Measurements from ENCODE around the gene DERL2.

The DERL2 gene

DNA sequence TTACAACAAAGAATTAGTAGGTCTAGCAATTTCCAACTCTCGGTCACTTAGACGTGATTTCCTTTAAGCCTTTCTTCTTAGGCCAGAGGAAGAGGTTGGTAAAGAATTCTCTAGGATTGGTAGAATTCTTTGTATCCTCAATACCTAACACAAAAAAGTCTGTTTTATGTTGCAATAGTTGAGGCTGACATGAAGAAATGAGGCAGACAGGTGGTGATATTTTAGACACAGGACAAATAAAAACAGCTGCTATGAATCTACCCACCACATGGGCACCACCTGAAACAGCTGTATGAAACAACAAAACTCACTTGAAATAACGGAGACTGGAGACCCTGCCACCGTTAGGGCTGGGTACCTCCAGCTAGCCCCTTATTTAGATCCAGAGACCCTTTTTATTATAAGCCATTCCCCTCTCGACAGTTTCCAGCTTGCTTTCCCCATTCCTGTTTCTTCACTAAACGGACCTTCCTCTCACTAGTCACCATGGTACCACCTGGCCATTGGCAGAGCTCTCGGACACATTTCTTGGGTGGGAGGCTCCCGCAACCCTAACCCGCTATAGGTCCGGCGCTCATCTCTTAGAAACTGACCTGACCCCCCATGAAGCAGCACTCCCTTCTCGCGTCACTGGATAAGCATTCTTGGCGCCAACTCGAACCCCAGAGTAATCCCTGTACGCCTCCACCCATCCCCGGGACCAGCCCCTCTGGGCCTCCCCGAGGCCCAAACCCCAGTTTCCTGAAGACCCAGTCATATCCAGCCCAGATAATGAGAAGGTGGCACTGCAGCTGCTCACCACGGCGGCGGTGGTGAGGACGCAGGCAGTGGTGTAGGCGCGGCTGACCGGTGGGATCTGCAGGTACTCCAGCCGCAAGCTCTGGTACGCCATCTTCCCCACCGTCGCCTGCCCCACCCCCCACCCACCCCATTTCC, at the start of gene DERL2:
TSS of gene DERL2 (minus strand) at position 909 of the 936 bp plus-strand sequence. CDS start at position 892, 17 bp downstream.
- DNase-seq = peak in 1 of 2 donors; percentile 28

DNA sequence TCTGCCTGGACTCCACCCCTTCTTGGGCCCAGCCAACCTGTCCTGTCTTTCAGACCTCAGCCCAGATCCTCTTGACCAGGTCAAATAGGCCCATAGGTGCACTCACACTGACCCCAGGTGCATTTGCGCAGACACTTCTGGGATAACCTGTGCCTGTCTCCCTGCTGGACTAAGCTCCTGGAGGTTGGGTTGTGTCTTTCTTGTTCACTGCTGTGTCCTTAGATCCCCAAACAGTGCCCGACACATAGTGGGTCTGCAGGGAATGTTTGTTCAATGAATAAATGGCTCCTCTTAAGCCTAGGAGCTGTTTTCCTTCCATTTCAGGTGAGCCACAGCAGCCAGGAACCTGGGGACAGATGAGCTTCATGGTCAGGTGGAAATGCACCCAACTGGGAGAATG, 49.5 kb upstream of the DERL2 start:
- no peak for DNase-seq

DNA sequence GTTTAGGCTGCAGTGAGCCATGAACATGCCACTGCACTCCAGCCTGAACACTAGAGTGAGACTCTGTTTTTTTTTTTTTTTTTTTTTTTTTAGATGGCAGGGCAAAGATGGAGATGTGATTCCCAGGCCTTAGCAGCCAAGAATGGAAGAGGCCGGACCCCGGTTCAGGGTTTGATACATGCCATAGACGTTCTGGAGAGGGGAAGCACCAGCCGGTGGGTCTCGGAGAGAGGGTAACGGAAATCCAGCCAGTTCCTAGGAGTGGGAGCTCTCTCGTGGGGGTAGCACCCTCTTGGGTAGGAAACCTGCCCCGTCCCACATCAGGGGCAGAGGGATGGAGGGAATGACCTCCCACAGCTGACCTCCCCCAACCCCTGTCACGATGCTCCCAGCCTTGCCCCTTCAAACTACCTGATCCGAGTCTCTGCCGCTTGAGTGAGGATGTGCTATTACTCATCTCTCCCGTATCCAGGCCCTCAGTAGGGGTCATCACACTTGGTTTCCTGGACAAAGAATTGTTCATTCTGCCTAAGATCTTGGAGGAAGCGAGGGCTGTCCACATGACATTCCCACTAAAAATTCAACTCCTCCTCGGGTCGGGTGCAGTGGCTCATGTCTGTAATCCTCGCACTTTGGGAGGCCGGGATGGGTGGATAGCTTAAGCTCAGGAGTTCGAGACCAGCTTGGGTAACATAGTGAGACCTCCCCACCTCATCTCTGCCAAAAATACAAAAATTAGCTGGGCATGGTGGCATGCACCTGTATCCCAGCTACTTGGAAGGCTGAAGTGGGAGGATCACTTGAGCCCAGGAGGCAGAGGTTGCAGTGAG, 47.7 kb upstream of the DERL2 start:
- no peak for DNase-seq

DNA sequence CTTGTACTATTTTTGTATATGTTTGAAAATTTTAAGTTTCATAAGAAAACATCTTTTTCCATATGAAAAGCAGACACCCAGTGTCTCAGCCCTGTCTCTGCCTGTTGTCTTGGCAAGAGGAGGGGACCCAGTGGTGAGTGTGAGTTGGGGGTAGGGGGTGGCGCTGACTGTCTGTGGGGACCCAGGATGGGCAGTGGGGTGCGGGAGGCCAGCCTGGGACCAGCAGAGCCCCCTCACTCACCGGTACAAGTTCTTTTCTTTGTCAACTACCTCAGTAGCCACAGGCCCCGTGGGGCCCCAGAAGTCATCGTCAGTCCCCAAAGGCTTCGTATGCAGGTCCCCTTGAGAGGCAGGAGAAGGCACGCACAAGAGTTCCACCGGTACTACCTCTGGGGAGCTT, 46.6 kb upstream of the DERL2 start:
- DNase-seq = no peak

DNA sequence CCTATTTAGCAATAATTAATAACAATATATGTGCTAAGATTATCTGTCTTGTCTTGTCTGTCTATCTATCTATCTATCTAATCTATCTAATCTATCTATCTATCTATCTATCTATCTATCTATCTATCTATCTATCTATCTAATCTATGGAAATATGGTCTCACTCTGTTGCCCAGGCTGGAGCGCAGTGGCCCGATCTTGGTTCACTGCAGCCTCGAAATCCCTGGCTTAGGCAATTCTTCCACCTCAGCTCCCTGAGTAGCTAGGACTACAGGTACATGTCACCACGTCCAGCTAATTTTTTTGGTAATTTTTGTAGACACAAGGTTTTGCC, 45.1 kb upstream of the DERL2 start:
- DNase-seq = no peak

DNA sequence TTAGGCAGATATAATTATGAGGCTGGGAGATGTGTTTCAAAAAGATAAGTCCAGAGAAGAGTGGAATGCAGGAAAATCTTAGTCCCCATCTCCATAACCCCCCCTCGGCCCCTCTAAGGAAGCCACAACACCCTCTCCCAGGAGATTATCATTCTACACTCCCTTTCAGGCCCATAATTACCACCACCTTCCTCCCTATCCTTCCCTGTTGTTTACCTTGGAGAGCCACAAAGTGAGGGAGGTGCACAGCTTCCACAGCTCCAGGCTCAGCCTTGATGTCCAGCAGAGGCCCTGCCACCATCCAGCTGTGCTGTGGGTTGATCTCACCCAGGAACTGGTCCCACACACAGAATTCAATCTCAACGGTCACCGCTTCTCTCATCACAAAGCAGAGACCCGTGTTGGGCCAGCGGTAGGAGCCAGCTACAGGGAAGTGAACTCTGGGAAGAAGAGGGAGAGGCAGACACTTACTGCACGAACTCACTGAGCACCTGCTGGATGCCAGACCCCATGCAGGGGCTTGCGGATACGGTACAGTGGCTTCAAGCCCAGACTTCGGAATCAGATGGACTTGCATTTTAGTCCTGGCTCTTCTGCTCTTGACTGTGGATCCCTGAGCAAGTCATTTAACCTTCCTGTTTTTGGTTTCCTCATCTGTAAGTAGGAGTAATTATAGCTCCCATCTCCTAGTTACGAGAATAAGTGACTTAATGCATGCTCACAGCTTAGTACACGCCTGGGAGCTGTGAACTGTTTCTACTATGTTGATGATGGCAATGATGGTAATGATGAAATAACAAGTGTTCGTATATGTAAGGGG, 44.5 kb upstream of the DERL2 start:
- DNase-seq = no peak

DNA sequence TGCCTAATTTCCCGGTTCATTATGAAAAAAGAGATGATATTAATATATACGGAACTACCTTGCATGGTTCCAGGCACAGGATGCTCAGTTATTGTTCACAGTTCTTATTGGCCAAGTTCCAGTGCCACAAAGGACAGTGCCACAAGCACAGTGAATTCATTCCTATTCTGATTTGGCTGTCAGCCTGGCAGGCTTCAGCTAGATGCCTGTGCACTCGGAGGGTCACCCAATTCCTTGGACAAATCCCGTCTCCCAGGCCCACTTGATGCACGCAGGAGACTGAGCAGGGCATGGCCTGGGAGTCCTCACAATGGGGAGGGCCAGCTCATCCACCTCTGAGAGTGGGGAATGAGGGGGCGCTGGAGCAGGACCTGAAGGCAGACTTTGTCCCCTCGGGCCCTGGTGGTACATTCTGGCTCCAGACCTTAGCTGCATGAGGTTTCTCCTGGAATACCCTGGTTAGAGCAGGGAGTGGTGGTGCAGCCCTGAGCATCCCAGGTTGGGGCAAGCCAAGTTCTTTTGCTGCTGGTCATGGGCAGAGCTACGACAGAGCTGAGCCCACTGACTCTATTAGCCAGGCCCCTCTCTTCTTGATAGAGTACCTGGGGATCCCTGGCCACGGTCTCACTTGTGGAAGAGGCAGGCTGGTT, 41.7 kb upstream of the DERL2 start:
- no peak for DNase-seq

DNA sequence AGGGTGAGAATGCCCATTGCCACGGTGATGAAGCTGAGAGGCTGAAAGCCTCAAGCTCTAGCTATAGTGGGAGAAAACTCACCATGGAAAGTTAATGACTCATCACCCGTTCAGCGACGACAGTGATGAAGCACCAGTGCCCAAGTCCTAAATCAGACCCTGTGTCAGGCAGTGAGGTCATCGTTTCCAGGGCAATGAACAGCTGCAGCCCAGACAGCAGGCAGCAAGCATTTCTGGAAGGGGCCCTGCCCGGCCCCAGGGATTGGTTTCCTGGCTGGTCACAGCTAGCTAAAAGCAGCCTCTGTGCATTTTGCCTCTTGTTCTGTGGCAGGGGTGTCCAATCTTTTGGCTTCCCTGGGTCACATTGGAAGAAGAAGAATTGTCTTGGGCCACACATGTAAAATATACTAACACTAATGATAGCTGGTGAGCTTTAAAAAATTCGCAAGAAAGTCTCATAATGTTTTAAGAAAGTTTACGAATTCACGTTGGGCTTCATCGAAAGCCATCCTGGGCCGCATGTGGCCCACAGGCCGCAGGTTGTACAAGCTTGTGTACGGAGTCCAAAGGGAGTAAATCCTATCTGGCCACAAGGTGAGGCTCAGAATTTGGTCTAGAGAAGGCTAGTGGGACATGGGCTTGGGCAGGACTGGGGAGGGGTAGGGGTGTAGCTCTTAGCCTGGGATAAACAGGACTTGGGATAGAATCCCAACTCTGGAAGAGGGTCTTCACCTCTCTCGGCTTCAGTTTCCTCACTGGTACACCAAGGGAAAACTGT, 41.0 kb upstream of the DERL2 start:
- peak; percentile 54 to 59 for DNase-seq

DNA sequence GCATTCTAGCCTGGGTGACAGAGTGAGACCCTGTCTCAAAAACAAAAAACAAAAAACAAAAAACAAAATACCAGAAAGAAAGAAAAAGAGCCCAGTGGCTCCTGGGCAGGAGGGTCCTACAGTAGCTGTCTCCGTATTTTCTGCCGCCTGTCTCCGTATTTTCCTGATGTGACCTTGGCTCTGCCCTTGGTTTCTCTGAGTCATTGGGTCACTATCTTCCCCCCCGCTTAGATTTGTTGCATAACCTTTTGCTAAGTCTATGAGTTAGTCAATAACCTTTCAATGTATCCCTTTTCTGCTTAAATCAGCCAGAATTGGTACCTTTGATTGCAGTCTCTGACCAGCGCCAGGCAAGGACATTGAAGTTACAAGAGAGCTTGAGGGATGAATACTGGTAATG, 37.3 kb upstream of the DERL2 start:
- DNase-seq = no peak

DNA sequence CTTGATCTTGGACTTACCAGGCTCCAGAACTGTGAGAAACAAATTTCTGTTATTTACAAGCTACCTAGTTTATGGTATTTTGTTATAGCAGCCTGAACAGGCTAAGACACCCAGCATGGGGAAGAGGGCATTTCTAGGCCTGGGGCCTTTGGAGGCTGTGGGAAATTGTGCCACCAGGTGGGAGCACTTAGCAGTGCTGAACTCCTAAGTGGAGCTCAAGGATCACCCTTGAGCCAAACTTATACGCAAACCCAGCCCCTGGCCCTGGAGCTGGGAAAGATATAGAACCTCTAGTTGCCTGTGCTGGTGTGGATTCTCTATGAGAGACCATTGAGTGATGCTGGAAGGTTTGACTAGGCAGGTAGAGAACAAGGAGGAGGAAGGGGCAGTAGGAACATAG, 36.5 kb upstream of the DERL2 start:
- DNase-seq = no peak

DNA sequence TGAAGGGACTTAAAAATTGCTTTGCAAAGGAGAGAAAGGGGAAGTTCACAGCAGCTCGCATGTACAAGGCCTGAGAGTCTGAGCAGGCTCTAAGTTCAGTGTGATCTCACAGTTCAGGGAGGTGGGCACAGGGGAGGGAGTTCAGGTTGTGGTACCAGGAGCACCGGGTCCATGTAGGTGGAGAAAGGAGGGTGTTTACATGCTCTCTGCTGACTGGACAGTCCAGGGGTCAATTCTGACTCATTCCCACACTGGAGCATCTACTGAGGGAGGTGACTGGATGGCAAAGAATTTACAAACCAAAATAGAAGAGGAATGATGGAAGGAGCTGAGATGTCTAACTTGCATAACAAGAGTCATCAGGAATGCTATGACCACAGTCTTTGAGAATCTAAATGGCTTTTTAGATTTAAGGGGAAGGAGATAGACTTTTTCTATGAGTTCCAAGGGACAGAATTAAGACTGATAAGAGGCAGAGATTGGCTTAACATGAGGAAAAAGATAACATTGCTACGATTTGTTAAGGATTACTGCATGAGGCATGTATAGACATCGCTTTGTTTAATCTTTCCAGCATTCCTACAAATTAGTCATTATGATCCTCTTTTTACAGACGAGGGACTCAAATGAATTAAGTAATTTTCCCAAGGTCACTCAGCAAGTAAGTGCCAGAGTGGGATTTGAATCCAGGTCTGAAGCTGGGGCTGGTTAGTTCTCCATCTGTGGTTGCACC, 30.2 kb upstream of the DERL2 start:
- no peak for DNase-seq

DNA sequence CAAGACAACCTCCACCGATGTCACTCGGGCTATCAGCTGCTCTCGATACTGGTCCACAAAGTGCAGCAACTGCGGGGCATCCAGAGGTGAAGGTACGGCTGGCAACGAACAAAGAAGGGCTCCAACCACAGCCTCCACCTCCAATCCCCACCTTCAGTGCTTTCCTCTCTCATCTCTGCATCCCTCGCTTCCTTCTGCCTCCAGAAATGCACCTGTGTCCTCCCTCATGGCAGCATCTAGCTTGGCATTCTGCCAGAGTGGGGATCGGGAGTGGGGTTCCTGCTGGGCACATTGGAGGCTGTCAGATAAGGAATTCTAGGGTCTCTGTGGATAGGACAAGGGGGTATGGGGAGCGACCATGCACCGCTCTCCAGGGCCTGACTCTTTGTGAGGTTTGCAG, 29.0 kb upstream of the DERL2 start:
- DNase-seq = no peak

DNA sequence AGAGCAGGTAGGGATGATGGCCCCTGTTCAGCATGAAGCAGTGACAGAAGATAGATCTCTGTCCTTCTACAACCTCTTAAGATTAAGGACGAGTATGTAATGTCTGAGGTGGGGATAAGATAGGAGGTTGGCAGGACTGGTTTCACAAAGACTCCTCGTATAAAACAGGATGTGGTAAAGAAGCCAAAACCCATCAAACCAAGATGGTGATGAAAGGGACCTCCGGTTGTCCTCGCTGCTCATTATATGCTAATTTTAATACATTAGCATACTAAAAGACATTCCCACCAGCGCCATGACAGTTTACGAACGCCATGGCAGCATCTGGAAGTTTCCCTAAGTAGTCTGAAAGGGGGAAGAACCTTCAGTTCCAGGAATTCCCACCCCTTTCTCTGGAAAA, 27.6 kb upstream of the DERL2 start:
- DNase-seq = no peak

DNA sequence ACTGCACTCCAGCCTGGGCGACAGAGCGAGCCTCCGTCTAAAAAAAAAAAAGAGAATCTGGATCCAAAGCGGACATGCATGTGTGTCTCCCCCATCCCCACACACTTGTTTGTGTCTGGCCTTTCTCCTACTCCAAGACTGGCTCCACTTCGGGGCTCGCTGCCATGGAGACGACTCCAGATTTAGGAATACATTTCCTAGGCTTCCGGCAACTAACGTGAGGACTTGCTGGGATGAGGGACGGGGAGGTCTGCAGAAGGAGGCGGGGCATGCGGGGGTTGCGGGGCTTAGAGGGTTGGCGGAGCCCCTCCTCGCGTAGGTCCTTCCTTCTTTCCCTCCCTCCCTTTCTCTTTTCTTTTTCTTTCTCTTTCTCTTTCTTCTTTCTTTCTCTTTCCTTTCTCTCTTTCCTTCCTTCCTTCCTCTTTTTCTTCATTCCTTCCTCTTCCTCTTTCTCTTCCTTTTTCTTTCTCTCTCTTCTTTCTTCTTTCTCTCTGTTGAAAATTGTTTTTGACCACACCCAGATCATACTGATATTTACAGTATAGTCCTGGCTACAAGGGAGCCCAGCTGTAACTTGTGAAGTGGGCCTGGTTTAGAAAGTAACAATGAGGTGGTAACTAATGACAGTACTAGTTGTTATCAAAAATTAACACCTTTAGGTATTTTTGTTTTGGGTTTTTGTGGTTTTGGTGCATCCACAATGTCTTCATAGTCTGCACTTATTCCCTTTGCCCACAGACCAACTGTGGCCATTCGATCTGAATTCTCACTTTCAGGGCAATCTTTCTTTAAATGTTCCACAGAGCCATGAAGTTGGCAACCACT, 25.6 kb upstream of the DERL2 start:
- no peak for DNase-seq

DNA sequence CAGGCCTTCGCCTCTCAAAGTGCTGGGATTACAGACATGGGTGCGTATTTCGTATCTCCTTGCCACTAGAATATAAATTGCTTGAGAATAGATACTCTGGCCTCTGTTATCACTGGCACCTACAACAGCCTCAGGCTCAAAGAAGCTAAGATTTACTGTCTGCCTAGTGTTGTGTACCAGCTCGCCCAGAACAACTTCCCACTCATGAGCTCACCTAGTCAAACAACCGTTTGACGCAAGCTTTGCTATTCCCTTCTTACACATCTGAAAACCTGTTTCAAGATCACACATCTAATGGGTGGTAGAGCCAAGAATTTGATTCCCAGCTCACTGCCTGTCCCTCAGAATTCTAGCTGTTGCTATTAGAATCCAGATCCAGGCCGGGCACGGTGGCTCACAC, 24.8 kb upstream of the DERL2 start:
- no peak for DNase-seq

DNA sequence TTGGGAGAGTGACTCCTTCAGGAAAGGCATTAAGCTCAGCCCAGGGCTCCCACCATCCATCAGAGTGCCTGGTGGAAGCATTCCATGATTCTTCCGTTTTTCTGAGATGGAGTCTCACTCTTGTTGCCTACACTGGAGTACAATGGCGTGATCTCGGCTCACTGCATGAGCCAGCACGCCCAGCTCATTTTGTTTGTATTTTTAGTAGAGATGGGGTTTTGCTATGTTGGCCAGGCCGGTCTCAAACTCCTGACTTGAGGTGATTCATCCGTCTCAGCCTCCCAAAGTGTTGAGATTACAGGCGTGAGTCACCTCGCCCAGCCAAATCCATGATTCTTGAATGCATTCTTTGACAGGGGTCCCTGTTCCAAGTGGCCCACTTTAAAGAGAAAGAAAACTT, 23.5 kb upstream of the DERL2 start:
- no peak for DNase-seq

DNA sequence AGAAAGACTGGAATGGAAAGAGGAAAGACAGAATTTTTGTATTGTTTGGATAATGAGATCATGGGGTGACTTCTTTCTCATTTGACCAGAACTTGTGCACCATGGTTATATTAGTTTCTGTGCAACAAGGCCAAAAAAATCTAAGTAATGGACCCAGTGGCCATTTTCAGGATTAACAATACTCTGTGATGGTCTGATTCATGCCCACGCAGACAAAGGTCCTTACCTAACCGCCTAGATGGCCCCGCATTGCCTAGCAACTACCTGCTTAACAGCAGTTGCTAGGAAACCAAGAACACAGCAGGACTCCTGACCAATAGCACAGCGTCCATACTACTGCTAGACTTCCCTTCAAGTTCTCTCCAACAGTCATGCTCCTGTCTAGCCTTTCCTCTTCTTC, 22.8 kb upstream of the DERL2 start:
- no peak for DNase-seq

DNA sequence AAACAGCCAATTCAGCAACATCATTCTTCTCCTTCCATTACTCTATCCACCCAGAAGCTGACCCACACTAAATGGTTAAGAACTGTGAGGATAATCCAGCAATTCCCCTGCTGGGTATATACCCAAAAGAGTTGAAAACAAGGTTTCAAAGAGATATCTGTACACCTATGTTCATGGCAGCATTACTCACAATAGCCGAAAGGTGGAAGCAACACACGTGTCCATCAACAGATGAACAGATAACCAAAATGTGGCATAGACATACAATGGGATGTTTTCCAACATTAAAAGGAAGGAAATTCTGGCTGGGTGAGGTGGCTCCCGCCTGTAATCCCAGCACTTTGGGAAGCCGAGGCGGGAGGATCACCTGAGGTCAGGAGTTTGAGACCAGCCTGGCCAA, 20.3 kb upstream of the DERL2 start:
- DNase-seq = no peak

DNA sequence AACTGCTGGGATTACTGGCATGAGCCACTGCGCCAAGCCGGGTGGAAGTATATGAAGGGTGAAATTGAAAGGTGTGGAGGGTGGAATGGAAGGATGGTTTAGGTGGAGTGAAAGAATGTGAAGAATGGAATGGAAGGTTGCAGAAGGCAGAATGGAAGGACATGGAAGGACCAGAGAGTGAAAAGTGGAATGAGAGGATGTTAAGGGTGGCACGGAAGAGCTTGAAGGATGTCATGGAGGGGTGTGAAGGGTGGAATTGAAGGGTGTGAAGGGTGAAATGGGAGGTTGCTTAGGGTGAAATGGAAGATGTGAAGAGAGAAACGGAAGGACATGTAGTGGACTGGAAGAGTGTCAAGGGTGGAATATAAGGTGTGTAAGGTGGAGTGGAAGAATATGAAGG, 16.6 kb upstream of the DERL2 start:
- DNase-seq = no peak

DNA sequence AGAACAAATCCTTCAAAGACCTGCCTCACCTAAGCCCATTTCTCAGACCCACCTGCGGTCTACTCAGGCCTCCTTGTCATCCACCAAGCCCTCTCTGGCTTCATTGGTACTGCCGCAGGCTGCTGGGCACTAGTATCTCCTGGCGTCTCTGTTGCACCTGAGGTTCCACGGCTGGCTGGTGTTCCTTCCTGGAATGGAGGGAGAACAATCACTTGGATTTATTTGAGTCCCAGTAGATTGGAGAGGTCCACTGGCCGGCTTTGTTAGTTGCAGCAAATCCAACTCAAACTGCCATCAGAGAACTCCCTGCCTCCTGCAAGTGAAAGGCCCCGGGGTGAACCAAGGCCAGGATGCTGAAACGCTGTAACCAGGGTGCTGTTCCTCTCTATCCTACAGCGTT, 15.7 kb upstream of the DERL2 start:
- DNase-seq = no peak

All from stimulated activated CD4-positive, alpha-beta T cell treated with anti-CD3 and anti-CD28 coated beads, Interleukin-2, amount 100 ng/mL, for 48 hours (primary cell).